ENCODE results near the gene PLXND1.

GRCh38 chr3:129600348-129600747, 6.1 kb downstream of the PLXND1 start:
- TF ChIP-seq EZH2 (IDR thresholded peaks at IDR 0.05; ENCODE audit: borderline replicate concordance, insufficient read depth, low read length, poor library complexity, severe bottlenecking) (no peak), CTCF (IDR thresholded peaks at IDR 0.05; ENCODE audit: poor library complexity, severe bottlenecking) (no peak), POLR2AphosphoS5 (IDR thresholded peaks at IDR 0.05) (no peak), RAD21 (conservative IDR thresholded peaks at IDR 0.05) (no peak), REST (IDR thresholded peaks at IDR 0.05; ENCODE audit: borderline replicate concordance) (no peak), EP300 (conservative IDR thresholded peaks at IDR 0.05; ENCODE audit: poor library complexity, severe bottlenecking) (no peak), TAF1 (IDR thresholded peaks at IDR 0.05; ENCODE audit: low read depth) (no peak), MXI1 (conservative IDR thresholded peaks at IDR 0.05; ENCODE audit: poor library complexity, severe bottlenecking) (no peak)
